HepG2 (cell line): Measurements from ENCODE around the gene SYTL5. TPM values are rescaled to one million over a fixed set of nuclear protein-coding genes. Genes with fewer than 3 reads are reported as not detected.

Experiments
- ATAC-seq: fragments of 200-7000 bp; cut with Tn5 transposase; 3 replicates; pipeline ENCODE4 v1.9.1; 2020; ENCODE audit warnings: mild to moderate bottlenecking, moderate library complexity
- BruUV-seq: library from RNA; stranded (reverse); fragments of 400-500 nt; replicated peaks from 2 replicates; lab custom pipeline; 2021; lab: Mats Ljungman, UMichigan
- CTCF ChIA-PET: fragments of 300-600 bp; formaldehyde crosslinking; extraction: SDS; loops from one replicate; lab custom pipeline; 2021; ENCODE audit warnings: low total read pairs, inconsistent platforms, low intra/inter-chr PET ratio; lab: Yijun Ruan, JAX
- POLR2A ChIA-PET: fragments of 350-600 bp; sonication (Branson Sonifier 250); formaldehyde crosslinking; loops from one replicate; lab custom pipeline; 2020; ENCODE audit warnings: antibody characterized with exemption, inconsistent platforms; lab: Yijun Ruan, JAX
- DNase-seq: peaks from one replicate; pipeline ENCODE4 v3.0.0-alpha.2; 2015; ENCODE audit warnings: low spot score
- FAIRE-seq: peaks from 3 replicates; lab custom pipeline; 2011; peaks lifted over from hg19 to GRCh38; lab: Jason Lieb, UNC
- H2AFZ ChIP-seq: one replicate; pipeline ENCODE4 v1.6.1; 2011; ENCODE audit warnings: low read length, inconsistent platforms
- H3K27ac ChIP-seq: fragments of 300-600 bp; 3 replicates; pipeline ENCODE4 v1.8.0; 2011; ENCODE audit warnings: mixed run types, mild to moderate bottlenecking, mixed read lengths, low read length, inconsistent platforms; ENCODE audit not compliant: insufficient read depth; ENCODE audit errors: extremely low read length
- H3K27me3 ChIP-seq, 2 experiments: fragments of 200-600 bp in 1 of 2; 2 replicates in 1 of 2; 3 replicates in 1 of 2; pipeline versions ENCODE4 v1.6.0 to v1.8.0; 2011; ENCODE audit warnings: low read length in 2 of 2, mild to moderate bottlenecking in 2 of 2, moderate library complexity in 2 of 2, inconsistent platforms in 1 of 2; ENCODE audit not compliant: insufficient read depth in 2 of 2, control insufficient read depth in 1 of 2
- H3K36me3 ChIP-seq, 2 experiments: fragments of 200-600 bp in 1 of 2; replicated peaks in 1 of 2; 2 replicates in 1 of 2; 3 replicates in 1 of 2; pipeline versions ENCODE4 v1.5.1 to v1.8.0; 2011; ENCODE audit warnings: low read length in 2 of 2, inconsistent platforms in 1 of 2; ENCODE audit not compliant: insufficient read depth in 2 of 2, control insufficient read depth in 1 of 2
- H3K4me1 ChIP-seq: 2 replicates; pipeline ENCODE4 v1.5.1; 2012; ENCODE audit warnings: low read length, inconsistent platforms; ENCODE audit not compliant: insufficient read depth
- H3K4me2 ChIP-seq: 2 replicates; pipeline ENCODE4 v1.6.0; 2011; ENCODE audit warnings: low read depth, low read length, inconsistent platforms
- H3K4me3 ChIP-seq, 3 experiments: fragments of 200-600 bp in 1 of 3; sonication (generic), shearing (Covaris generic) in 1 of 3; replicated peaks in 1 of 3; 2 replicates each; pipeline ENCODE4 v1.5.1; 2011 to 2016; ENCODE audit warnings: low read length in 3 of 3, inconsistent platforms in 2 of 3, low read depth in 2 of 3, mild to moderate bottlenecking in 2 of 3, control low read depth in 1 of 3, mixed read lengths in 1 of 3; ENCODE audit not compliant: insufficient read depth in 1 of 3
- H3K79me2 ChIP-seq: one replicate; pipeline ENCODE4 v1.6.1; 2011; ENCODE audit warnings: low read length, inconsistent platforms; ENCODE audit not compliant: insufficient read depth
- H3K9ac ChIP-seq: 2 replicates; pipeline ENCODE4 v1.6.0; 2011; ENCODE audit warnings: mild to moderate bottlenecking, low read depth, low read length, inconsistent platforms; ENCODE audit not compliant: insufficient read depth
- H3K9me3 ChIP-seq: 2 replicates; pipeline ENCODE4 v1.5.1; 2012; ENCODE audit warnings: mild to moderate bottlenecking, low read length
- H4K20me1 ChIP-seq: 2 replicates; pipeline ENCODE4 v1.6.0; 2011; ENCODE audit warnings: inconsistent platforms, mild to moderate bottlenecking, low read length, moderate library complexity; ENCODE audit not compliant: insufficient read depth
- ARHGAP35 ChIP-seq: sonication (generic); formaldehyde crosslinking; IDR thresholded peaks from 2 replicates; pipeline ENCODE4 v1.9.0; 2022; ENCODE audit warnings: mild to moderate bottlenecking, inconsistent platforms, moderate library complexity, missing genetic modification reagents, borderline replicate concordance
- KLF11 ChIP-seq: IDR thresholded peaks from 2 replicates; pipeline ENCODE4 v1.6.1; 2016; ENCODE audit warnings: missing compliant biosample characterization
- NFYC ChIP-seq: IDR thresholded peaks from 2 replicates; pipeline ENCODE4 v1.6.1; 2016; ENCODE audit warnings: missing genetic modification reagents, missing compliant biosample characterization
- RNF219 ChIP-seq: sonication (generic); formaldehyde crosslinking; IDR thresholded peaks from 2 replicates; pipeline ENCODE4 v1.5.0; 2020; ENCODE audit warnings: mild to moderate bottlenecking, missing genetic modification reagents
- SIN3A ChIP-seq: IDR thresholded peaks from 2 replicates; pipeline ENCODE4 v1.6.1; 2011; ENCODE audit warnings: low read depth, mild to moderate bottlenecking, control low read depth, low read length, borderline replicate concordance
- STAG1 ChIP-seq: sonication (generic); formaldehyde crosslinking; IDR thresholded peaks from 2 replicates; pipeline ENCODE4 v1.4.0; 2020; ENCODE audit warnings: missing genetic modification reagents
- ZNF207 ChIP-seq: fragments of 450-650 bp; IDR thresholded peaks from 2 replicates; pipeline ENCODE4 v1.6.1; 2016; ENCODE audit warnings: antibody characterized with exemption, borderline replicate concordance
- ZNF292 ChIP-seq: sonication (generic); formaldehyde crosslinking; IDR thresholded peaks from 2 replicates; pipeline ENCODE4 v1.8.1; 2022; ENCODE audit warnings: mild to moderate bottlenecking, low read depth, missing genetic modification reagents, borderline replicate concordance
- ZNF296 ChIP-seq: sonication (generic); formaldehyde crosslinking; conservative IDR thresholded peaks from 2 replicates; pipeline ENCODE4 v1.5.0; 2020; ENCODE audit warnings: mild to moderate bottlenecking, missing genetic modification reagents
- ZNF431 ChIP-seq: sonication (generic); formaldehyde crosslinking; IDR thresholded peaks from 2 replicates; pipeline ENCODE4 v1.9.0; 2022; ENCODE audit warnings: missing genetic modification reagents, low read depth, mild to moderate bottlenecking, borderline replicate concordance
- ZNF766 ChIP-seq: sonication (generic); formaldehyde crosslinking; IDR thresholded peaks from 2 replicates; pipeline ENCODE4 v1.5.0; 2020; ENCODE audit warnings: missing genetic modification reagents, borderline replicate concordance
- in situ Hi-C: cut with HindIII; loops from 2 replicates; pipeline ENCODE4 v1.10.0; 2017; ENCODE audit warnings: low pct_unique_long_range_greater_than_20kb; ENCODE audit not compliant: extremely low pct_ligation_motif_present
- intact Hi-C: fragments of 100-400 bp; cut with micrococcal nuclease; formaldehyde crosslinking; loops from one replicate; pipeline ENCODE4 v1.10.0; 2022; ENCODE audit not compliant: unreplicated experiment
- polyA plus RNA-seq, 8 experiments: library from polyadenylated mRNA; depleted of rRNA in 3 of 8; stranded (reverse) in 7 of 8; unstranded in 1 of 8; fragments of >200 nt; fragmentation: Illumina TruSeq in 4 of 8; extraction: Trizol in 4 of 8; gene quantifications; 2 replicates each; pipeline versions ENCODE4 v1.2.1 to v1.2.3, GENCODE V29; 2011 to 2016; ENCODE audit warnings: low read depth in 4 of 8, missing spikeins in 1 of 8, mixed read lengths in 1 of 8; ENCODE audit not compliant: insufficient read depth in 1 of 8
- total RNA-seq, 5 experiments: library from RNA; depleted of rRNA; stranded (reverse); fragments of >200 nt; fragmentation: Illumina TruSeq; extraction: Trizol; gene quantifications; 2 replicates each; pipeline ENCODE4 v1.2.3, GENCODE V29; 2016; ENCODE audit warnings: low read depth in 1 of 5
- TF ChIP-seq, protein P1 (sequence below): sonication (generic); formaldehyde crosslinking; IDR thresholded peaks from 2 replicates; pipeline ENCODE4 v1.5.1; 2020; ENCODE audit warnings: missing genetic modification reagents, mild to moderate bottlenecking, borderline replicate concordance
- TF ChIP-seq, protein P2 (sequence below): sonication (generic); formaldehyde crosslinking; IDR thresholded peaks from 2 replicates; pipeline ENCODE4 v1.4.0; 2020; ENCODE audit warnings: mild to moderate bottlenecking, missing genetic modification reagents

Gene SYTL5
- total and polyA plus RNA-seq, 2 of the 13 experiments (the other 11 are each of a cell fraction or from before 2014, with no cell fraction given) = not detected

DNA sequence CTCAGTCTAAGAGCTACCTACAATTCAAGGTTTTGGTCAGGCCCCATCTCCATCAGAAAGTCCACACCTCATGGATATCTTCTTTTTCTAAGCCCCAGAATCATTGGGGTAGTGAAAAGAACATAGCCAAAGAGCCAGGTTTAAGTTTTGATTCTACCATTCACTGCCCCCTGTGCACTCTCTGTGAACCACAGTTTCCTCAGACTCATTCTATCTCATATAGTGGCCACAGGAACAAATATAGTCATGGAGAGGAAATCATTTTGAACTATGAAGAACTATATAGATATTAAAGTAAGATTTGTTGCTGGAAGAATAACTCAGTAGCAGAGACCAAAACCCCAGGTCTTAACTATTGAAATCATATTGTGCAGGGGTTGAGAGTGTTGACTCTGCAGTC lies 3.3 kb downstream of the SYTL5 start:
- H3K27me3 ChIP-seq = no peaks in the 10 kb centered on the region
- H4K20me1 ChIP-seq = no peaks in the 10 kb centered on the region
- H3K4me1 ChIP-seq = no peaks in the 10 kb centered on the region
- TF ChIP-seq NFYC (CRISPR knock-in tag) (no peak), STAG1 (CRISPR knock-in tag) (no peak), ARHGAP35 (CRISPR knock-in tag) (no peak), ZNF296 (CRISPR knock-in tag) (no peak), ZNF431 (CRISPR knock-in tag) (no peak), ZNF207 (no peak), KLF11 (CRISPR knock-in tag) (no peak), ZNF766 (CRISPR knock-in tag) (no peak), RNF219 (no peak), ZNF292 (CRISPR knock-in tag) (no peak), SIN3A (no peak)
- TF ChIP-seq, protein P1, sequence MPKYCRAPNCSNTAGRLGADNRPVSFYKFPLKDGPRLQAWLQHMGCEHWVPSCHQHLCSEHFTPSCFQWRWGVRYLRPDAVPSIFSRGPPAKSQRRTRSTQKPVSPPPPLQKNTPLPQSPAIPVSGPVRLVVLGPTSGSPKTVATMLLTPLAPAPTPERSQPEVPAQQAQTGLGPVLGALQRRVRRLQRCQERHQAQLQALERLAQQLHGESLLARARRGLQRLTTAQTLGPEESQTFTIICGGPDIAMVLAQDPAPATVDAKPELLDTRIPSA (CRISPR knock-in tag) = no peak
- TF ChIP-seq, protein P2, sequence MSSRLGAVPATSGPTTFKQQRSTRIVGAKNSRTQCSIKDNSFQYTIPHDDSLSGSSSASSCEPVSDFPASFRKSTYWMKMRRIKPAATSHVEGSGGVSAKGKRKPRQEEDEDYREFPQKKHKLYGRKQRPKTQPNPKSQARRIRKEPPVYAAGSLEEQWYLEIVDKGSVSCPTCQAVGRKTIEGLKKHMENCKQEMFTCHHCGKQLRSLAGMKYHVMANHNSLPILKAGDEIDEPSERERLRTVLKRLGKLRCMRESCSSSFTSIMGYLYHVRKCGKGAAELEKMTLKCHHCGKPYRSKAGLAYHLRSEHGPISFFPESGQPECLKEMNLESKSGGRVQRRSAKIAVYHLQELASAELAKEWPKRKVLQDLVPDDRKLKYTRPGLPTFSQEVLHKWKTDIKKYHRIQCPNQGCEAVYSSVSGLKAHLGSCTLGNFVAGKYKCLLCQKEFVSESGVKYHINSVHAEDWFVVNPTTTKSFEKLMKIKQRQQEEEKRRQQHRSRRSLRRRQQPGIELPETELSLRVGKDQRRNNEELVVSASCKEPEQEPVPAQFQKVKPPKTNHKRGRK (CRISPR knock-in tag) = no peak
- no peak for ATAC-seq
- CTCF ChIA-PET = no interaction called here
- no peak overlapping the region for H3K4me3 ChIP-seq
- intact Hi-C loops = loop anchor here (5.0 to 10.0 kb wide), 2 partner anchors 55 to 77 kb away; no protein-coding TSS in a partner anchor
- no peak overlapping the region for H3K9ac ChIP-seq
- H3K4me2 ChIP-seq = no peak overlapping the region
- in situ Hi-C loops = no loop called here
- no peaks in the 10 kb centered on the region for H3K79me2 ChIP-seq
- H3K36me3 ChIP-seq = no peaks in the 10 kb centered on the region
- FAIRE-seq = no peak
- H3K27ac ChIP-seq = no peak overlapping the region
- POLR2A ChIA-PET = no interaction called here
- DNase-seq = no peak
- H2AFZ ChIP-seq = no peak overlapping the region
- BruUV-seq = no TSS peak
- H3K9me3 ChIP-seq = no peaks in the 10 kb centered on the region
